Posterior cingulate gyrus (tissue), 11 donors: ENCODE results near the gene ABCC6.
"Not testable (repeated sequence)": the region's sequence is repeated elsewhere in the genome, so short reads cannot be mapped to it uniquely, and the experiment has no call there.

ENCODE experiments used
- DNase-seq, 10 donors: peaks; one replicate each; pipeline versions ENCODE4 v3.0.0 to v3.0.0-alpha.2; 2020 to 2021; ENCODE audit warnings: mixed read lengths in 3 of 10
- intact Hi-C: fragments of 100-400 bp; cut with DNase I; formaldehyde crosslinking; loops from one replicate; pipeline ENCODE4 v1.15.1; 2023

ABCC6 gene

DNA sequence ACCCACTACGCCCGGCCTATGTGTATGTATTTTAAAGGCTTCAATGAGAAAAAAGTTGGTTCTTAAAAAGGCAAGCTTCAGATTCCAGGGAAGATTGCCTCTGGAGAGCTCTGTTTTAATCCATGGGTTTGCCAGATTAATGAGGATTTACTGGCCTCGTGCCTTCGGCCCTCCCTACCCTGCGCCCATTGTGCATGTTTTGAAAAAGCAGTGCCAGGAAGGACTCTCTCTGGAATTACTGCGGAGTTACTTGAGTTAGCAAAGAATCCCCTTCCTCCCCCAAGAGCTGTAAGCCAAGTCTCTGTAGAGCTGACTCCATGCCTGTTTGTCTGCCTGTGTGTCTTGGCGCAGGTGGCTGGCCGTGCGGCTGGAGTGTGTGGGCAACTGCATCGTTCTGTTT, 98.9 kb downstream of the ABCC6 start:
- DNase-seq, result no peak
- intact Hi-C loops, result no loop called here

DNA sequence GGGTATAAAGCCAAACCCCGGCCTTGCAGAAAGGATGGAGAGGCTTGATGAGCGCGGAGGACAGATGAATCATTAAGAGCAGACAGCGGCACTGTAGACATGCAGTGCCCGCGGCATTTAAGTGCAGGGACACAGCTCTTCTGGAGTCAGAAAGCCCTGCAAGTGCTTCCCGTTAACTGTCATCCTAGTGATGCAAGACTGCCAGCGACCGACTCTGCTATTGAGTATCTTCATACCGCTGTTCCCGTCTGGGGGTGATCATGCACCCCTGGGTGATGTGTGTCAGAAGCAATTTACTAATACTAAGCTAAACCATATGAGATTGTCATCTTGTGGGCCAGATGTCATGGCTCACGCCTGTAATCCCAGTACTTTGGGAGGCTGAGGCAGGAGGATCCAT, 101.0 kb downstream of the ABCC6 start:
- DNase-seq, result no peak
- intact Hi-C loops, result no loop called here

DNA sequence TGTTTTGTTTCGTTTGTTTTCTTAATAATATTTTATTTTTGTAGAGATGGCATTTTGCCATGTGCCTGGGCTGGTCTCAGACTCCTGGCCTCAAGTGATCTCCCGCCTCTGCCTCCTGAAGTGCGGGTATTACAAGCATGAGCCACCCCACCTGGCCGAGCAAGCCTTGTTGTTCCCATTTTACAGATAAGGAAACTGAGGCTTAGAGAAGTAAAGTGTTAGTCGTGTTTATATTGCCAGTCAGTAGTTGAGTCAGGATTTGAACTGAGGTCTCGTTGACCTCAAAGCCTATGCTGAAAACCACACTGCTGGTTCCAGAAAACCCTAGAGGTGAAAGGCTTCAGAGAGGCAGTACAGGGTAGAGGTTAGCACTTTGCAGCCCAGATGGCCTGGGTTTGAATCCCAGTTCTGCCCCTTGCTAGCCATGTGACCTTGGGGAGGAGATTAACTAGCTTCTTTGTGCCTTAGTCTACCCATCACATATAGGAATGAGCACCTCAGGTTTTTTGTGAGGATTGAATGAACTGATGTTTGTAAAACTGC, 102.0 kb downstream of the ABCC6 start:
- intact Hi-C loops, result no loop called here
- DNase-seq, result no peak

DNA sequence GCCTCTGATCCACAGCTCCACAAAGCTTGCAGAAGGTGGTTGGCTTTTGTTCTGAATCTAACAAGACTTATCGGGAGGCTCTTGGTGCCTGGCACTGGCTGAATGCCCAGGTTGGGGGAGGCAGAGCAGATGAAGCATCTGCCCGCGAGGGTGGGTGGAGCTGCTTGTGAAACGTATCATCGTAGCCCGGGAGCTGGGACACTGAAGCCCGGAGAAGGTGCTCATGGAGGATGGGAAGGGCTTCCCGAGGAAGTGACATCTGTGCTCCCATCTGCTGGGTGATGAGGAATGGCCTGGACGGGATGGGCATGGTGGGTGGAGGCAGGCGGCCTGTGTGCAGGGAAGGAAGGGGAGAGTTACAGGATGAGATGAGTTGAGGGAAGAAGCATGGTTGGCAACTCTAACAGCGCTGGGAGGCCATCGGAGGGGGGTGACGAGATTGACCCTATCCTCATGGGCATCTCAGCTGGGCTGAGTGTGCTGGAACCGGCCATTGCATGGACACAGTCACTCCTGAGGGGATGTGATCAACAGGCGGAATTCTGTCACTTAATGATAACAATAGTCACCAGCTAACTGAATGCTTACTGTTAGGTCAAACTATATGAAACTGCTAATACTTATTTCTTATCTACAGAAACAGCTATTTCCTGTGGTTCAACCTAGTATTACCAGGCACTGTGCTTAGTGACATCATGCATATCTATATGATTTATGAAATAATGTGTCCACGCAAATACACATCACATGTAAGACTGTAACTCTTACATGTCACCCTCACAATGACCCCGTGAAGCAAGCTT, 102.7 kb downstream of the ABCC6 start:
- peak; percentile 40 to 96 (median 80) for DNase-seq
- intact Hi-C loops, result no loop called here

DNA sequence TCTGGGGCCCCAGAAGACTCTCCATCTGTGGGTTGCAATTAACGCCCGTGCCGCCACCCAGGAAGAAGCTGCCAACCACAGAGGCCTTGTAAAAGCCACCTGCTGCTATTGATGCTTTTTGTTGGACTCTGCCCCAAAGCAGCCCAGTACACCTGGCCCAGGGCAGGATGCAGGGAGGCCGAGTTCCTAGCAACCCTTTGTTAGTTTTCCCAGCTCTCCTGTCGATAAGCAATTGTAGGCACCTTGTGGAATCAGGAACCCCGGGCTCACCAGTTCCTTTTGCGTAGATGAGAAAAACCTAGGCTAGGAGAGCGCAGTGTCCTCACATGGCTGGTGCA, 103.3 kb downstream of the ABCC6 start:
- intact Hi-C loops, result no loop called here

DNA sequence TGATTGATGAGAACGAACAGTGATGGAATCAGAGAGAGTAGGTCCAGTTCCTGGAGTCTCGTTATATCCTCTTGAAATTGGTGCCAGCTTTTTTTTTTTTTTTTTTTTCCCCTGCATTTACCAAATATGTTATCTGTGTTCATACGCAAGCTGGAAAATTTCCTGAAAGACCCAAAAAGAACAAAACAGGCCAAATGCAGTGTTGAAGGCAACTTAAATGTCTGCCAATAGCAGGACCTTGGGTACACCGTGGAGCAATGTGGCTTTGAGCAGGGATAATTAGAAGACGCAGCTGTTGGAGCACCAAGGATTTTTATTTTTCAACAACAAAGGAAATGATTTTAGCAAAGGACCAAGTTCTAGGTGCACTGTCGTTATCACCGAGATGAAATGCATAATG, 105.0 kb downstream of the ABCC6 start:
- intact Hi-C loops, result no loop called here
- DNase-seq, result no peak

More for the DNA sequence above, 103.3 kb downstream of the ABCC6 start:
- no peak for DNase-seq

DNA sequence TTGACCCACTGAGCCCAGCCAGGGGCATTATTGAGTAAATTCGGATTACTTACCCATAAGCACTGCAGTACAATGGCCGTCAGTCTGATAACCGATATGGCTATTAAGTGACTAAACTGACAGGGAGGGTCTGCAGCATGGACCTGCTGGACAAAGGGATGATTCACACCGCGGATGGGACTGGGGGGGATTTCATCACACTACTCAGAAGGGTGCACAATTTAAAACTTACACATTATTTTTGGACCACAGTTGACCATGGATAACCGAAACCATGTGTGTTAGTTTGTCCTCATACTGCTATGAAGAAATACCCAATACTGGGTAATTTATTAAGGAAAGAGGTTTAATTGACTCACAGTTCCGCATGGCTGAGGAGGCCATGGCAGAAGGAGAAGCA, 106.5 kb downstream of the ABCC6 start:
- intact Hi-C loops, result no loop called here
- DNase-seq, result no peak

DNA sequence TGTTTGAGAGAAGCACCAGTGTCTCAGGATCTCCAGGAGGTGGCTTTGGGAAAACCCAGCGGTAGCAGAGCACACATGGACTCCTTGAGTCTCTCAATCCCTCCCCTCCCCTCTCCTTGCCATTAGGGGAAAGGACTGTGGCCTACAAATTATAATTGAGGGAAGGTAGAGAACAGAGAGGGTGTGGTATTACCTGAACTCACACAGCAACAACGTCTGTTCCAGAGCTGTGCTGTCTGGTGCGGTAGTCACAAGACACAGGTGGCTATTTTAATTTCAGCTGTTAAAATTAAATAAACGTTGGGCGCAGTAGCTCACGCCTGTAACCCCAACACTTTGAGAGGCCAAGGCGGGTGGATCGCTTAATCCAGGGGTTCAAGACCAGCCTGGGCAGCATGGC, 110.2 kb downstream of the ABCC6 start:
- intact Hi-C loops, result no loop called here

DNA sequence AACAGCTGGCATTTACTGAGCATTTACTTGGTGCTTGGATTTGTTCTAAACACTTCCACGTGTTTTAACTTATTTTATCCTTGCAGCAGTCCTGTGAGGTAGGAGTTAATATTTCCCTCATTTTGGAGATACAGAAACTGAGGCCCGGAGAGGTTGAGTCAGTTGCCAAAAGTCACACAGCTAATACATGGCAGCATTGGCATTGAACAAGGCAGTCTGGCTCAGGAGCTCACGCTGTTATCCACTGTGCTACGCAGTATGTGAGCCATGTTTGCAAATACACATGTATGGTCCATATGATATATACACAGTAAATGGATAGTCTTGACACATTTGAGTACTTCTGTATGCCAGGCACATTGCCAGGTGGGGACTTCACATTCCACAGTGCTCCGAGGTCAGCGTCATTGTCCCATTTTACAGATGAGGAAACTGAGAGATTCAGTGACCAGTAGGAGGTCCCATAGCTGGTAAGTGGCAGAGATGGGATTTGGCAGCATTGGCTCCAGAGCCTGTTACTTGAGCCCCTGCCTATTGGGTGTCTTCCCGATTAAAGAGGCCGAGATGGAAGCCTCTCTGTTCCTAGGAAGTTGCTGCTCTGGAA, 110.7 kb downstream of the ABCC6 start:
- DNase-seq, result no peak
- intact Hi-C loops, result no loop called here

More for the DNA sequence above, 110.2 kb downstream of the ABCC6 start:
- no peak for DNase-seq

DNA sequence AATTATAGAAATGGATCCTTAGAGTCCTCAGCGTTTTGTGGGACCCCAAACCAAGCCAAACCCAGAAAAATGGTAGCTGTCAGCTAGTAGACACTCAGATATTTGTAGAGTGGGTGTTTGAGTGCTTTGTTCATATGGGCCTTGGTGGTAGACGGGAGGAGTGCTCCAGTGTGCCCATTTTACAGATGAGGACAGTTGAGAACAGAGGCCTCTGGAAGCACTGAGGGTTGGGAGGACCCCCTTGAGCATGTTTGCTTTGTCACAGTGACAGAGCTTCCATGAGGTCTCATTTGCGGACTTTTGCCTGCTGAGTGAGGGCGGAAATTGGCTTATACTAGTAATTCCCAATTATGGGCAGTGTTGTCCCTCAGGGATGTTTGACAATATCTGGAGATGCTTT, 111.7 kb downstream of the ABCC6 start:
- intact Hi-C loops, result no loop called here

DNA sequence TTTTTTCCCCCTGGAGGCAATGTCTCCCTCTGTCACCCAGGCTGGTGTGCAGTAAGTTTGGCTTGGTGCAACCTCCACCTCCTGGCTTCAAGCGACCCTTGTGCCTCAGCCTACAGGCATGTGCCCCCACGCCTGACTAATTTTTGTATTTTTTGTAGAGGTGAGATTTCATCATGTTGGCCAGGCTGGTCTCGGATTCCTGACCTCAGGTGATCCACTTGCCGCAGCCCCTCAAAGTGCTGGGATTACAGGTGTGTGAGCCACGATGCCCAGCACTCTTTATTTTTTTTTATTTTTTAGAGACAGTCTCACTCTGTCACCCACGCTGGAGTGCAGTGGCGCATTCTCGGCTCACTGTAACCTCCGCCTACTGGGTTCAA, 113.2 kb downstream of the ABCC6 start:
- no peak for DNase-seq
- intact Hi-C loops, result no loop called here

More for the DNA sequence above, 111.7 kb downstream of the ABCC6 start:
- no peak for DNase-seq

DNA sequence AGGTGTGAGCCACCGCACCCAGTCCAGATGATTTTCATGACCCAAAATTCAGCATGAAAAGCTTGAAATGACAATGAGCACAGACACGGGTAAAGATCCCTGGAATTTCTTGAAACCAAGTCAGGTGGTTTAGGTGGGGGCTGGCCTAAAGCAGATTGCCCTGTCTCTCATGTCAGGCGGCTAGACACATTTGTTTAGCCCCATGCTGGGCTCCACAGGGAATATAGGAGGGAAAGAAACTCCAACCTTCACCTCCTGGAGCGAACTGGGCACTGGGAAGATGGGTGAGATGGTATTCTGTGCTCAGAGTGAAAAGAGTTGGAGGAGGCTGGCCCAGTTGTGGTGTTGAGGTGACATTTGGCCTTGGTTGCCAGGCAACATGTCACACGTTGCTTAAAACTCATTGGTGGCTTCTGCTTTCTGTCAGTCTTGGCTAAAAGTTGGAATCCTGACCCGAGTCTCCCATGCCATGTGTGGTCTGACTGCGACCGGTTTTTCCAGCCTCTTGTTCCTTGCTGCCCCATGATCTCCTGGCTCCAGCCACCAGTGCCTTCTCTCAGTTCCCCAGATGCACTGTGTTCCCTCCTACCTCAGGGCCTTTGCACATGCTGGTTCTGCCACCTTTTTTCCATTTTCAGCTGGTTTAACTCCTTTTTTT, 113.7 kb downstream of the ABCC6 start:
- intact Hi-C loops, result no loop called here
- DNase-seq, result peak in 1 of 10 donors; percentile 62

DNA sequence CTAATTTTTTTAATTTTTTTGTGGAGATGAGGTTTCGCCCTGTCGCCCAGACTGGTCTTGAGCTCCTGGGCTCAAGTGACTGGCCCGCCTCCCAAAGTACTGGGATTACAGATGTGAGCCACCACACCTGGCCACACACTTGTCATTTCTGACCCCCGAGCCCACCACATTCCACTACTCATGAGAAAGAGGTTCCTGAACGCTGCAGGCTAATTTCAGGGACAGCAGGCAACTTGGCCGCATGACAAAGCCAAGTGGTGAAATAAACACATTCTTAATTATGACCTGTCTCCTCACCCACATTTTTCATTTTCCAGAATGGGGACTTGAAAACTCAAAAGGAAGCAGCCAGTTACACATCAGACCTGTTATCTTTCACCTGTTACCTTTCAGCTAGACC, 114.5 kb downstream of the ABCC6 start:
- no peak for DNase-seq
- intact Hi-C loops, result no loop called here

DNA sequence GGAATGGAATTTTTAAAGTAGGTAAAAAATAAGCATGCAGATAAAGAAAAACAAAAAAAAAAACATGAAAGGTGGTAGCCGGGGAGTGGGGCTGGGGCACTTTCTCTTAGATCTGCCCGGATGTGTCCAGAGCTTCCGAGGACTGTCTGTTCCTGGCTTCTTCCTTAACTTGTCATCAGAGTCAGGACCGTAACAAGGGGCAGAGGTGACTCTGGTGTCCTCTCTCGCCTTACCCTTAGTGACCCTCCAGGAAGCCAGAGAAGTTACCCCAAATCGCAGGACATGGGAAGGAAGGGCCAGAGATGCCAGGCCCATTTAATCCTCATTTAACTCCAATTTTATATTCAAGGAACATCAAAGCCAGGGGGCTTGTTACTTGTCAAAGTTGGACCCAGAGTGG, 115.5 kb downstream of the ABCC6 start:
- intact Hi-C loops, result no loop called here
- no peak for DNase-seq

DNA sequence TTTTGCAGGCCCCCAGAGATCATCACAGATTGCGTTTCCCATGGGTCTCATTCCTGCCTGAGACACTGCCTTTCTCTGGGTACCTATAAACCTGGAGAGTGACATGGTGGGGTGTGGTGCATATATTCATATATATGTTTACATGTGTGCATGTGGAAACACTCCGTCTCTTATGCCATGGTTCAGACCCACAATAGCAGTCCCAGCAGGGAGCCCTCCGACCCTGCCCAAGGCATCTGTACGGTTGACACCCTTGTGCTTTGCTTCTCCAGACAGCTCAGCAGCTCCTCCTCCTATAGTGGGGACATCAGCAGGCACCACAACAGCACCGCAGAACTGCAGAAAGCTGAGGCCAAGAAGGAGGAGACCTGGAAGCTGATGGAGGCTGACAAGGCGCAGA, 116.8 kb downstream of the ABCC6 start:
- intact Hi-C loops, result no loop called here
- no peak for DNase-seq

DNA sequence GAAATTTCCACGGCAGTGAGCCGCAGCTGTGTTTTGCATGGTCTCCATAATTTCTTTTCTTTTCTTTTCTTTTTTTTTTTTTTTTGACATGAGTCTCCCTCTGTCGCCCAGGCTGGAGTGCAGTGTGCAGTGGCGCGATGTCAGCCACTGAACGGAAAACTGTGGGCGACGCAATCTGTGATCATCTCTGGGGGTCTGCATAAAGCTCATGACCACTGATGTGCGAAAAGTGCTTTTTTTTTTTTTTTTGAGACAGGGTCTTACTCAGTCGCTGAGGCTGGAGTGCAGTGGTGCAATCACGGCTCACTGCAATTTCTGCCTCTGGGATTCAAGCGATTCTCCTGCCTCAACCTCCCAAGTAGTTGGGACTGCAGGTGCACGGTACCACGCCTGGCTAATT, 117.6 kb downstream of the ABCC6 start:
- no peak for DNase-seq
- intact Hi-C loops, result no loop called here

DNA sequence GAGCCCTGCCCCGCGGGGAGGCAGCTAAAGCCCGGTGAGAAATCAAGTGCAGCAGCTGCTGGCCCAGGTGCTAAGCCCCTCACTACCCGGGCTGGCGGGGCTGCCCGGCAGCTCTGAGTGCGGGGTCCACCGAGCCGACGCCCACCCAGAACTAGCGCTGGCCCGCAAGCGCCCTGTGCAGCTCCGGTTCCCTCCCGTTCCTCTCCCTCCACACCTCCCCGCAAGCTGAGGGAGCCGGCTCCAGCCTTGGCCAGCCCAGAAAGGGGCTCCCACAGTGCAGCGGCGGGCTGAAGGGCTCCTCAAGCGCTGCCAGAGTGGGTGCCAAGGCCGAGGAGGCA, 118.5 kb downstream of the ABCC6 start:
- intact Hi-C loops, result not testable (repeated sequence)
- DNase-seq, result peak in 1 of 10 donors; percentile 77

DNA sequence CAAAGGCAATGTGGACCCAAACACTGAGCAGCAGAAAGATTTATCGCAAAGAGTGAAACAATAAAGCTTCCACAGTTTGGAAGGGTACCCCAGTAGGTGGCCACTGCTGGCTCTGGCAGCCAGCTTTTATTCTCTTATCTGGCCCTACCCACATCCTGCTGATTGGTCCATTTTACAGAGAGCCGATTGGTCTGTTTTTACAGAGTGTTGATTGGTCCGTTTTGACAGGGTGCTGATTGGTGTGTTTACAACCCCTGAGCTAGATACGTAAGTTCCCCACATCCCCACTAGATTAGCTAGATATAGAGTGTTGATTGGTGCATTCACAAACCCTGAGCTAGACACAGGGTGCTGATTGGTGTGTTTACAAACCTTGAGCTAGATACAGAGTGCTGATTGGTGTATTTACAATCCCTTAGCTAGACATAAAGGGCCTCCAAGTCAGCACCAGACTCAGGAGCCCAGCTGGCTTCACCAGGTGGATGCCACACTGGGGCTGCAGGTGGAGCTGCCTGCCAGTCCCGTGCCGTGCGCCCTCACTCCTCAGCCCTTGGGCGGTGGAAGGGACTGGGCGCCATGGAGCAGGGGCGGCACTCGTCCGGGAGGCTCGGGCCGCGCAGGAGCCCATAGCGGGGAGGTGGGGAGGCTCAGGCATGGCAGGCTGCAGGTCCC, 119.0 kb downstream of the ABCC6 start:
- DNase-seq, intact Hi-C loops: not testable (repeated sequence)

DNA sequence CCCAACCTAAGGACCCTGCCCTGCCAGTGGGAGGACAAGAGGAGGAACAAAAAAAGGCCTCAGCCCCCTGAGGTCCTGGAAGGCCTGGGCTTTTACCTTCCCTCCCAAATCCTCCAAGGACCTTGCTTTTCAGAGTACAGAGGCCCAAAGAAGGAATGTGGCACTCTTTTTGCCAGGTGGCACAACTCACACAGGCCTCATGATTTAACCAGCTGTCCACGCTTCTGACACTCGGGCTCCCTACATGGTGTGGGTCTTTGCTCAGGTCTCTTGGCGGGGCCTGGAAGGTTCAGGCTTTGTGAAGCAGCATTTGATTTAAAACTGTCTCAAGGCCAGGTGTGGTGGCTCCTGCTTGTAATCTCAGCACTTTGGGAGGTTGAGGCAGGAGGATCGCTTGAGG, 120.6 kb downstream of the ABCC6 start:
- intact Hi-C loops, result no loop called here
- no peak for DNase-seq

DNA sequence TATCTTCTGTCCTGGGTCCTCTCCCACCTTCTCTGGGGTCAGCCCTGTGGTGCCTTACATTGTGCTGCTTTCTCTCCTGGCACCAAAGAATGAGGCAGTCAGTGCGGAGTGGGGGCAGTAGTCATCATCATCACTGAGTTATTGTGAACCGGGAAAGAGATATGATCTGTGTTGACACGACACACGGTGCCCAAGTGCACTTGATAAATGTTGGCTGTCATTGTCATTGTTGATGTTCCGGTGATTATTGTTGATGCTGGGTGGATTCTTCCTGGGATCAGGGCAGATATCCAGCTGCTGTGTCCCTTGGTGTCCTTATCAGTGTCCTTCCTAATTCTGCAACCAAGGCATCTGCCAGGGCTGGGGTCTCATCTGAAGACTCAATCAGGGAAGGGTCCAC, 121.7 kb downstream of the ABCC6 start:
- intact Hi-C loops, result no loop called here
- no peak for DNase-seq

DNA sequence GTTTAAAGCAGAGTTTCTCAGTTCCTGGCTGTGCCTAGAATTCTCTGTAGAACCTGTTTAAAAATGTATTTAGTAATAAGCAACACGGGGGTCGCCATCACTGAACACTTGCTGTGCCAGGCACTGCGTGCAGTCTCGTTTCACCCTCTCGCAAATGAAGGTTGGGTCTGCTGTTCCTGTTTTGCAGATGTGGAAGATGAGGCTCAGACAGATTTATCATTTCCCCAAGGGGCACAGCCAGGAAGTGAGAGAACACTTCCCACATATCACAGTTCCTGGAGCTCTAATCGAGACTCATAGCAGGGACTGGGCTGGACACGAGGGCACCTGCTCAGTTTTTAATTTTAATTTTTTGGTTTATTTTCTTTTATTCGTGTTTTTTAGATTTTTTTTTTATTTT, 122.7 kb downstream of the ABCC6 start:
- DNase-seq, result no peak
- intact Hi-C loops, result no loop called here
